DOHH2 (cell line): ENCODE results near the gene CRACR2A.

Experiments used
- H3F3A ChIP-seq: fragments of 200-600 bp; sonication (generic), shearing (Covaris generic); 2 replicates; pipeline ENCODE4 v1.6.0; 2016; ENCODE audit warnings: antibody characterized with exemption, mild to moderate bottlenecking; ENCODE audit not compliant: control insufficient read depth, insufficient read depth
- H3K27ac ChIP-seq: fragments of 200-600 bp; sonication (generic); 2 replicates; pipeline ENCODE4 v1.5.1; 2014; ENCODE audit warnings: low read depth, mild to moderate bottlenecking, low read length, moderate library complexity
- H3K27me3 ChIP-seq: fragments of 200-600 bp; sonication (generic); 2 replicates; pipeline ENCODE4 v1.6.1; 2014; ENCODE audit warnings: mild to moderate bottlenecking, low read length, mixed read lengths; ENCODE audit not compliant: control insufficient read depth
- H3K36me3 ChIP-seq: fragments of 200-600 bp; sonication (generic); 2 replicates; pipeline ENCODE4 v1.6.1; 2014; ENCODE audit warnings: mild to moderate bottlenecking, low read length, moderate library complexity, mixed read lengths; ENCODE audit not compliant: control insufficient read depth
- H3K4me1 ChIP-seq: fragments of 200-600 bp; sonication (generic); 2 replicates; pipeline ENCODE4 v1.6.1; 2014; ENCODE audit warnings: mild to moderate bottlenecking, low read length, mixed read lengths; ENCODE audit not compliant: control insufficient read depth
- H3K4me2 ChIP-seq: fragments of 200-600 bp; sonication (generic); 2 replicates; pipeline ENCODE4 v1.6.0; 2014; ENCODE audit warnings: mild to moderate bottlenecking, low read length, moderate library complexity
- H3K4me3 ChIP-seq: fragments of 200-600 bp; sonication (generic); 2 replicates; pipeline ENCODE4 v1.5.1; 2014; ENCODE audit warnings: mild to moderate bottlenecking, low read length, mixed read lengths
- H3K79me2 ChIP-seq: fragments of 200-600 bp; sonication (generic); 2 replicates; pipeline ENCODE4 v1.6.1; 2014; ENCODE audit warnings: mild to moderate bottlenecking, low read length, mixed read lengths; ENCODE audit not compliant: control insufficient read depth
- H3K9me2 ChIP-seq: fragments of 200-600 bp; sonication (generic); replicated peaks from 2 replicates; pipeline ENCODE4 v1.6.1; 2014; ENCODE audit warnings: mild to moderate bottlenecking, low read length, mixed read lengths; ENCODE audit not compliant: control insufficient read depth
- H3K9me3 ChIP-seq: fragments of 200-600 bp; sonication (generic); 2 replicates; pipeline ENCODE4 v1.6.1; 2014; ENCODE audit warnings: antibody characterized with exemption, low read length, mixed read lengths; ENCODE audit not compliant: control insufficient read depth, insufficient read depth
- H4K20me1 ChIP-seq: fragments of 200-600 bp; sonication (generic); 2 replicates; pipeline ENCODE4 v1.6.0; 2014; ENCODE audit warnings: low read depth, mild to moderate bottlenecking, antibody characterized with exemption, low read length, moderate library complexity; ENCODE audit not compliant: control insufficient read depth, insufficient read depth
- CTCF ChIP-seq: fragments of 200-600 bp; sonication (generic); IDR thresholded peaks from one replicate; pipeline ENCODE4 v1.5.1; 2014; ENCODE audit warnings: antibody characterized with exemption, mild to moderate bottlenecking, low read depth, low read length; ENCODE audit not compliant: poor library complexity, severe bottlenecking
- EZH2phosphoT487 ChIP-seq: fragments of 200-600 bp; sonication (generic); IDR thresholded peaks from 2 replicates; pipeline ENCODE4 v1.6.1; 2017; ENCODE audit warnings: borderline replicate concordance, mild to moderate bottlenecking, antibody characterized with exemption, low read length, moderate library complexity, mixed read lengths

Gene CRACR2A

DNA sequence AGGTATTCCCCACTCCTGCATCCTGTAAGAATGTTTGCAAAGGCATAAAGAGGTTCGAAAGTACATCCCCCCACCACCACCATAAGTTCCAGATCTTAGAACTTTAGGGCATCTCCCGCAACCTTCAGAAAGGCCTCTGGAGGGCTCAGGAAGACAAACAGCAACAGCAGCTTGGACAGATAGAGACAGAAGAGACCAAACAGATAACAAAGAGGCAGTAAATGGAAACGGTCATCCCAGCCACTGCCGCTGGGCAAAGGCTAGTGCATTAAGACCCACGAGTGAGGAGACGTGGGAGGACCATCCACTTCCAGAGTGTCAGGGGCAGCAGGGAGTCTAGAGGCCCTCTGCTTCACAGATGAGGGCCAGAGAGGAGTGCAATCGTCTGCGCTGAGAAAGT is 124.3 kb downstream of the CRACR2A start:
- no peak for TF ChIP-seq CTCF
- no peak for TF ChIP-seq EZH2phosphoT487
- Histone ChIP-seq H3K4me3 (no peak overlapping the region), H3K36me3 (peaks cover 13% of the 10 kb centered on the region; the same call in 1 of the 2 replicates), H3K27me3 (no peaks in the 10 kb centered on the region), H3K27ac (no peak overlapping the region), H3K79me2 (no peaks in the 10 kb centered on the region), H3K9me3 (no peaks in the 10 kb centered on the region), H3F3A (no peaks in the 10 kb centered on the region), H4K20me1 (no peaks in the 10 kb centered on the region), H3K4me1 (peaks cover 32% of the 10 kb centered on the region), H3K4me2 (no peak overlapping the region), H3K9me2 (no peaks in the 10 kb centered on the region)

- H3K36me3 ChIP-seq: peaks cover 13% of the 10 kb centered on the region; the same call in 1 of the 2 replicates
- no peak overlapping the region for H3K27ac ChIP-seq
- H3K4me1 ChIP-seq: peaks cover 35% of the 10 kb centered on the region
- no peaks in the 10 kb centered on the region for H3K27me3 ChIP-seq
- H4K20me1 ChIP-seq: no peaks in the 10 kb centered on the region
- no peaks in the 10 kb centered on the region for H3K9me3 ChIP-seq
- no peak overlapping the region for H3K4me2 ChIP-seq
- TF ChIP-seq EZH2phosphoT487 (no peak), CTCF (no peak)
- H3K4me3 ChIP-seq: no peak overlapping the region
- H3K79me2 ChIP-seq: no peaks in the 10 kb centered on the region
- H3K9me2 ChIP-seq: no peaks in the 10 kb centered on the region
- no peaks in the 10 kb centered on the region; the same call in 1 of the 2 replicates for H3F3A ChIP-seq
These were observed 125.6 kb downstream of the CRACR2A start for GRCh38 chr12:3627336-3627735.

DNA sequence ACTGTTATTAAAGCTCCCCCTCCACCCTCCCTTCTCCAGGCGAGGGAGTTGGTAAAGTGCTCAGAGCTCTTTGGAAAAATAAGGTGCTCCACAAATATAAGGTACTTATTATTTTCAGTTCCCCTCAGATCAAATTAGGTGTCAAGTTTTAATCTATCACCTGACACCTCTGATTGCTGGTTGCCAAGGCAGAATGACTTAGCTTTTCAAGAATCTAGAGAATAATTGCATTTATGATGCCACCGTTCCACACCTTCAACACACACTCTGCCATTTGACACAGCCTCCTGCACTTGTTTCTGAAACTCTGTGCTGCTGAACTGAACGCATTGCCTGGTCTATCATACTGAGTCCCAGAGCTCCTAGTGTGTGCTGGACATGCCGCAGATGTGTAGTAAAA is 128.6 kb downstream of the CRACR2A start:
- no peak for TF ChIP-seq CTCF
- no peak for TF ChIP-seq EZH2phosphoT487
- H4K20me1 ChIP-seq: no peaks in the 10 kb centered on the region

More for the DNA sequence above, 128.6 kb downstream of the CRACR2A start:
- no peak overlapping the region for H3K27ac ChIP-seq
- H3F3A ChIP-seq: no peaks in the 10 kb centered on the region; the same call in 1 of the 2 replicates
- no peaks in the 10 kb centered on the region for H3K79me2 ChIP-seq
- no peaks in the 10 kb centered on the region for H3K27me3 ChIP-seq
- no peak overlapping the region for H3K4me3 ChIP-seq
- H3K36me3 ChIP-seq: peaks cover 13% of the 10 kb centered on the region; the same call in 1 of the 2 replicates
- H3K9me2 ChIP-seq: no peaks in the 10 kb centered on the region
- H3K4me1 ChIP-seq: peaks cover 14% of the 10 kb centered on the region
- no peak overlapping the region for H3K4me2 ChIP-seq
- no peaks in the 10 kb centered on the region for H3K9me3 ChIP-seq
